Colonic mucosa (tissue), 4 donors: ENCODE measurements around the gene GXYLT2. TPM values are rescaled to one million over a fixed set of nuclear protein-coding genes. Genes with fewer than 3 reads are reported as not detected.

Source experiments
- DNase-seq: peaks from one replicate; pipeline ENCODE4 v3.0.0-alpha.2; 2020
- H3K27ac ChIP-seq: fragments of 200-600 bp; one replicate; pipeline ENCODE4 v1.8.0; 2021
- H3K27me3 ChIP-seq: fragments of 200-600 bp; one replicate; pipeline ENCODE4 v1.8.0; 2021
- H3K36me3 ChIP-seq: fragments of 200-600 bp; one replicate; pipeline ENCODE4 v1.8.0; 2021
- H3K4me1 ChIP-seq: fragments of 200-600 bp; one replicate; pipeline ENCODE4 v1.8.0; 2021; ENCODE audit warnings: mild to moderate bottlenecking
- H3K4me3 ChIP-seq: fragments of 200-600 bp; one replicate; pipeline ENCODE4 v1.8.0; 2021
- H3K9ac ChIP-seq, 2 donors: one replicate each; pipeline ENCODE4 v1.7.0; 2013; ENCODE audit warnings: control low read depth in 2 of 2, low read depth in 2 of 2, low read length in 2 of 2
- H3K9me3 ChIP-seq: fragments of 200-600 bp; one replicate; pipeline ENCODE4 v1.8.0; 2021
- CTCF ChIP-seq: fragments of 200-600 bp; IDR thresholded peaks from one replicate; pipeline ENCODE4 v1.8.0; 2022; ENCODE audit warnings: antibody characterized with exemption, mild to moderate bottlenecking
- intact Hi-C: fragments of 100-400 bp; cut with DNase I; formaldehyde crosslinking; loops from one replicate; pipeline ENCODE4 v1.14.1; 2022
- total RNA-seq, 2 donors: library from RNA; stranded (reverse); fragmentation: NEBNext Ultra II Directional in 1 of 2; extraction: Animal tissue kit (Norgen Biotek cat#: 25700) in 1 of 2; gene quantifications; one replicate each; pipeline ENCODE4 v1.2.1, GENCODE V29; 2021
- donor health status: healthy.
- donor health status: DM: no; HTN: no; CAD: no.
- donor health status: DM: no; HTN: no; CAD: no.

Gene GXYLT2
- total RNA-seq, 2 donors from 2014 or later: 7.3 to 8.4 TPM

GRCh38 chr3:72903004-72903403 is 15.2 kb downstream of the GXYLT2 start:
- H3K9ac ChIP-seq: no peak overlapping the region
- no peaks in the 10 kb centered on the region for H3K4me1 ChIP-seq
- no peak for DNase-seq
- no peaks in the 10 kb centered on the region for H3K36me3 ChIP-seq
- no peaks in the 10 kb centered on the region for H3K9me3 ChIP-seq
- no peak overlapping the region for H3K27ac ChIP-seq
- intact Hi-C loops: no loop called here
- no peak for TF ChIP-seq CTCF
- H3K27me3 ChIP-seq: no peaks in the 10 kb centered on the region
- H3K4me3 ChIP-seq: no peak overlapping the region

- no peak overlapping the region for H3K9ac ChIP-seq
- no peaks in the 10 kb centered on the region for H3K36me3 ChIP-seq
- H3K27ac ChIP-seq: no peak overlapping the region
- no peak for TF ChIP-seq CTCF
- DNase-seq: no peak
- H3K4me1 ChIP-seq: no peaks in the 10 kb centered on the region
- no peaks in the 10 kb centered on the region for H3K27me3 ChIP-seq
- H3K4me3 ChIP-seq: no peak overlapping the region
- H3K9me3 ChIP-seq: no peaks in the 10 kb centered on the region
- intact Hi-C loops: no loop called here
Observed at GRCh38 chr3:72904163-72904562, 16.3 kb downstream of the GXYLT2 start.

- TF ChIP-seq CTCF: no peak
- intact Hi-C loops: no loop called here
- no peaks in the 10 kb centered on the region for H3K36me3 ChIP-seq
Observed at GRCh38 chr3:72906154-72906553, 18.3 kb downstream of the GXYLT2 start.

GRCh38 chr3:72907131-72907711 is 19.4 kb downstream of the GXYLT2 start:
- H3K4me1 ChIP-seq: no peaks in the 10 kb centered on the region
- intact Hi-C loops: no loop called here
- no peak for TF ChIP-seq CTCF
- H3K9ac ChIP-seq: no peak overlapping the region
- no peak overlapping the region for H3K27ac ChIP-seq
- DNase-seq: no peak
- no peak overlapping the region for H3K4me3 ChIP-seq
- H3K27me3 ChIP-seq: no peaks in the 10 kb centered on the region
- no peaks in the 10 kb centered on the region for H3K9me3 ChIP-seq
- H3K36me3 ChIP-seq: no peaks in the 10 kb centered on the region

More at GRCh38 chr3:72906154-72906553, 18.3 kb downstream of the GXYLT2 start:
- Histone ChIP-seq H3K27me3 (no peaks in the 10 kb centered on the region), H3K4me3 (no peak overlapping the region), H3K9ac (no peak overlapping the region), H3K27ac (no peak overlapping the region), H3K4me1 (no peaks in the 10 kb centered on the region), H3K9me3 (no peaks in the 10 kb centered on the region)
- DNase-seq: no peak

GRCh38 chr3:72907731-72908620 is 20.1 kb downstream of the GXYLT2 start:
- Histone ChIP-seq H3K4me3 (no peak overlapping the region), H3K4me1 (no peaks in the 10 kb centered on the region), H3K9me3 (no peaks in the 10 kb centered on the region), H3K27me3 (no peaks in the 10 kb centered on the region), H3K27ac (no peak overlapping the region), H3K36me3 (no peaks in the 10 kb centered on the region), H3K9ac (no peak overlapping the region)
- TF ChIP-seq CTCF: no peak
- intact Hi-C loops: no loop called here
- no peak for DNase-seq
